ENCODE data around the gene TEP1. TPM values are rescaled to one million over a fixed set of nuclear protein-coding genes. Genes with fewer than 3 reads are reported as not detected.

The TEP1 gene
- total and polyA plus RNA-seq, 2 of the 13 experiments (the other 11 are each of a cell fraction or from before 2014, with no cell fraction given), result 11.0 to 12.8 TPM

DNA sequence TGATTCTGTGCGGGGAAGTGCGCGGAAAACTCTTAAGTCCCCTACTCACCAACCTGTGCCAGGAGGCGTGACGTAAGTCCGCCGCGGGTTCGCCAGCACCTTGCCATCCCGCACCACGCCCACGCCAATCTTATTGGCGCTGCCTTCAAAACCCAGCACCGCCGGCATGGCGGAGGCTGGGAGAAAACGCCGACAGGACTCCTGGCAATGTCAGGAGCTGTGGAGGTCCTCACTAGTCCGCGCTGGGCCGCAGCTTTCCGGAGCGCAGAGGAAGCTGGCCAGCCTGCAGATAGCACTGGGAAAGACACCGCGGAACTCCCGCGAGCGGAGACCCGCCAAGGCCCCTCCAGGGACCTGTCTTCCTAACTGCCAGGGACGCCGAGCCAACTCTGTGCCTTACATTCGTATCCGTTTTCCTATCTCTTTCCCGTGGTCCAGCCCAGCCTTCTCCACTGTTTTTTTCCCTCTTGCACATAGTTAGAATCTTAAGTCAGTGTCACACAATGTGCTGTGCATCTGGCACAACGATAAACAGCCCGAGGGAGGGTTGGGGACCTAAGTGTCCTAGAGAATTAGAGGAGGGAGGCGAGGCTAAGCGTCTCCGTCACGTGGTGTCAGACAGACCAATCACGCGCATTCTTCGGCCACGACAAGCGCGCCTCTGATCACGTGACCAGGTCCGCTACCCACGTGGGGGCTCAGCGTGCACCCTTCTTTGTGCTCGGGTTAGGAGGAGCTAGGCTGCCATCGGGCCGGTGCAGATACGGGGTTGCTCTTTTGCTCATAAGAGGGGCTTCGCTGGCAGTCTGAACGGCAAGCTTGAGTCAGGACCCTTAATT is 41.4 kb upstream of the TEP1 start, which contains the start of the genes APEX1 and OSGEP (continued):
- TF ChIP-seq, protein P1, sequence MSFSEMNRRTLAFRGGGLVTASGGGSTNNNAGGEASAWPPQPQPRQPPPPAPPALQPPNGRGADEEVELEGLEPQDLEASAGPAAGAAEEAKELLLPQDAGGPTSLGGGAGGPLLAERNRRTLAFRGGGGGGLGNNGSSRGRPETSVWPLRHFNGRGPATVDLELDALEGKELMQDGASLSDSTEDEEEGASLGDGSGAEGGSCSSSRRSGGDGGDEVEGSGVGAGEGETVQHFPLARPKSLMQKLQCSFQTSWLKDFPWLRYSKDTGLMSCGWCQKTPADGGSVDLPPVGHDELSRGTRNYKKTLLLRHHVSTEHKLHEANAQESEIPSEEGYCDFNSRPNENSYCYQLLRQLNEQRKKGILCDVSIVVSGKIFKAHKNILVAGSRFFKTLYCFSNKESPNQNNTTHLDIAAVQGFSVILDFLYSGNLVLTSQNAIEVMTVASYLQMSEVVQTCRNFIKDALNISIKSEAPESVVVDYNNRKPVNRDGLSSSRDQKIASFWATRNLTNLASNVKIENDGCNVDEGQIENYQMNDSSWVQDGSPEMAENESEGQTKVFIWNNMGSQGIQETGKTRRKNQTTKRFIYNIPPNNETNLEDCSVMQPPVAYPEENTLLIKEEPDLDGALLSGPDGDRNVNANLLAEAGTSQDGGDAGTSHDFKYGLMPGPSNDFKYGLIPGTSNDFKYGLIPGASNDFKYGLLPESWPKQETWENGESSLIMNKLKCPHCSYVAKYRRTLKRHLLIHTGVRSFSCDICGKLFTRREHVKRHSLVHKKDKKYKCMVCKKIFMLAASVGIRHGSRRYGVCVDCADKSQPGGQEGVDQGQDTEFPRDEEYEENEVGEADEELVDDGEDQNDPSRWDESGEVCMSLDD (CRISPR knock-in tag; IDR thresholded peaks at IDR 0.05; ENCODE audit: borderline replicate concordance), result peak; percentile 63; the same call in 1 of the 2 replicates
- TF ChIP-seq HNRNPH1 (optimal IDR thresholded peaks at IDR 0.05; ENCODE audit: low read depth, low read length) (no peak), STAG1 (CRISPR knock-in tag; IDR thresholded peaks at IDR 0.05) (peak; percentile 1; the same call in 1 of the 2 replicates), ZNF510 (CRISPR knock-in tag; IDR thresholded peaks at IDR 0.05; ENCODE audit: low read depth) (peak; percentile 79; the same call in 1 of the 2 replicates), ZC3H13 (CRISPR knock-in tag; IDR thresholded peaks at IDR 0.05) (no peak; the same call in 1 of the 2 replicates), MED1 (CRISPR knock-in tag; IDR thresholded peaks at IDR 0.05) (peak; percentile 45), TARDBP (CRISPR knock-in tag; IDR thresholded peaks at IDR 0.05) (peak; percentile 72; the same call in 1 of the 2 replicates), EP300 (IDR thresholded peaks at IDR 0.05; ENCODE audit: low read depth in 2 of 2, low read length in 2 of 2) (peak in 1 of 2 experiments; percentile 7; a peak in 2 of 4 replicates), EP300 (CRISPR knock-in tag; IDR thresholded peaks at IDR 0.05; ENCODE audit: borderline replicate concordance) (peak; percentile 53), SPEN (CRISPR knock-in tag; IDR thresholded peaks at IDR 0.05; ENCODE audit: low read depth) (peak; percentile 92), NFKB2 (CRISPR knock-in tag; IDR thresholded peaks at IDR 0.05; ENCODE audit: borderline replicate concordance) (peak; percentile 63; the same call in 1 of the 2 replicates), ZNF30 (CRISPR knock-in tag; IDR thresholded peaks at IDR 0.05) (0 out of 2 replicates have a peak, but pooled peaks have one; percentile 80), ZNF781 (CRISPR knock-in tag; IDR thresholded peaks at IDR 0.05; ENCODE audit: borderline replicate concordance, not compliant biosample characterization) (peak; percentile 75), ZNF891 (CRISPR knock-in tag; IDR thresholded peaks at IDR 0.05) (peak; percentile 84), ZFP82 (CRISPR knock-in tag; IDR thresholded peaks at IDR 0.05; ENCODE audit: borderline replicate concordance) (peak; percentile 27), TCF7L2 (IDR thresholded peaks at IDR 0.05; ENCODE audit: low read depth, low read length) (no peak), SALL1 (CRISPR knock-in tag; IDR thresholded peaks at IDR 0.05) (peak; percentile 81), CENPT (CRISPR knock-in tag; IDR thresholded peaks at IDR 0.05; ENCODE audit: low read depth) (no peak), CC2D1A (CRISPR knock-in tag; IDR thresholded peaks at IDR 0.05) (no peak), KLF11 (CRISPR knock-in tag; IDR thresholded peaks at IDR 0.05) (peak; percentile 85), MED13 (CRISPR knock-in tag; IDR thresholded peaks at IDR 0.05) (no peak), ZSCAN30 (CRISPR knock-in tag; IDR thresholded peaks at IDR 0.05) (no peak)
- TF ChIP-seq, protein P2, sequence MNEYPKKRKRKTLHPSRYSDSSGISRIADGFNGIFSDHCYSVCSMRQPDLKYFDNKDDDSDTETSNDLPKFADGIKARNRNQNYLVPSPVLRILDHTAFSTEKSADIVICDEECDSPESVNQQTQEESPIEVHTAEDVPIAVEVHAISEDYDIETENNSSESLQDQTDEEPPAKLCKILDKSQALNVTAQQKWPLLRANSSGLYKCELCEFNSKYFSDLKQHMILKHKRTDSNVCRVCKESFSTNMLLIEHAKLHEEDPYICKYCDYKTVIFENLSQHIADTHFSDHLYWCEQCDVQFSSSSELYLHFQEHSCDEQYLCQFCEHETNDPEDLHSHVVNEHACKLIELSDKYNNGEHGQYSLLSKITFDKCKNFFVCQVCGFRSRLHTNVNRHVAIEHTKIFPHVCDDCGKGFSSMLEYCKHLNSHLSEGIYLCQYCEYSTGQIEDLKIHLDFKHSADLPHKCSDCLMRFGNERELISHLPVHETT (CRISPR knock-in tag; conservative IDR thresholded peaks at IDR 0.05), result peak; percentile 44; the same call in 1 of the 2 replicates
- TF ChIP-seq, protein P3, sequence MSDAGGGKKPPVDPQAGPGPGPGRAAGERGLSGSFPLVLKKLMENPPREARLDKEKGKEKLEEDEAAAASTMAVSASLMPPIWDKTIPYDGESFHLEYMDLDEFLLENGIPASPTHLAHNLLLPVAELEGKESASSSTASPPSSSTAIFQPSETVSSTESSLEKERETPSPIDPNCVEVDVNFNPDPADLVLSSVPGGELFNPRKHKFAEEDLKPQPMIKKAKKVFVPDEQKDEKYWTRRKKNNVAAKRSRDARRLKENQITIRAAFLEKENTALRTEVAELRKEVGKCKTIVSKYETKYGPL (CRISPR knock-in tag; IDR thresholded peaks at IDR 0.05), result peak; percentile 34; the same call in 1 of the 2 replicates
- TF ChIP-seq, protein P4, sequence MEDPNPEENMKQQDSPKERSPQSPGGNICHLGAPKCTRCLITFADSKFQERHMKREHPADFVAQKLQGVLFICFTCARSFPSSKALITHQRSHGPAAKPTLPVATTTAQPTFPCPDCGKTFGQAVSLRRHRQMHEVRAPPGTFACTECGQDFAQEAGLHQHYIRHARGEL (CRISPR knock-in tag; IDR thresholded peaks at IDR 0.05), result peak; percentile 51; the same call in 1 of the 2 replicates
